ENCODE results near the gene TMCC2.

DNA sequence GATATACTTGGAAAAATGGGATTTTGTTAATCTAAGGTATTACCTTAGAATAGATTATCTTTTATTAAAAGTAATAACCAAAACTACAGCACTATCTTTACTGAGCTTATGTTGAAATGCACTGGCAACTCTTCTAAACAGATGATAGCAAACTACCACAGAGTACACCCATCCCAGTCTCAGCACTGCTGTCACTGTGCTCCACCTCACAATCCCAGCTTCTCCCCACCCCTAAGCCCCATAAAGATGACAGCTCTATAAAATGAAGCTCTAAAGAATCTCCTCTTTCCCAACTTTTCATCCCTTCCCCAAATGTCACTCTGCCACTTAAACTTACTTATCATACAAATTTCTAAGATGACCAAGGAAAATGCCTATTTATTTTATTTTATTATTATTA, 22.7 kb upstream of the TMCC2 start:
- TF ChIP-seq, protein P1, sequence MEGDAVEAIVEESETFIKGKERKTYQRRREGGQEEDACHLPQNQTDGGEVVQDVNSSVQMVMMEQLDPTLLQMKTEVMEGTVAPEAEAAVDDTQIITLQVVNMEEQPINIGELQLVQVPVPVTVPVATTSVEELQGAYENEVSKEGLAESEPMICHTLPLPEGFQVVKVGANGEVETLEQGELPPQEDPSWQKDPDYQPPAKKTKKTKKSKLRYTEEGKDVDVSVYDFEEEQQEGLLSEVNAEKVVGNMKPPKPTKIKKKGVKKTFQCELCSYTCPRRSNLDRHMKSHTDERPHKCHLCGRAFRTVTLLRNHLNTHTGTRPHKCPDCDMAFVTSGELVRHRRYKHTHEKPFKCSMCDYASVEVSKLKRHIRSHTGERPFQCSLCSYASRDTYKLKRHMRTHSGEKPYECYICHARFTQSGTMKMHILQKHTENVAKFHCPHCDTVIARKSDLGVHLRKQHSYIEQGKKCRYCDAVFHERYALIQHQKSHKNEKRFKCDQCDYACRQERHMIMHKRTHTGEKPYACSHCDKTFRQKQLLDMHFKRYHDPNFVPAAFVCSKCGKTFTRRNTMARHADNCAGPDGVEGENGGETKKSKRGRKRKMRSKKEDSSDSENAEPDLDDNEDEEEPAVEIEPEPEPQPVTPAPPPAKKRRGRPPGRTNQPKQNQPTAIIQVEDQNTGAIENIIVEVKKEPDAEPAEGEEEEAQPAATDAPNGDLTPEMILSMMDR (IDR thresholded peaks at IDR 0.05 in 2 of 3, conservative IDR thresholded peaks at IDR 0.05 in 1 of 3; ENCODE audit: borderline replicate concordance in 1 of 3, insufficient read depth in 1 of 3, low read depth in 2 of 3, low read length in 2 of 3), result no peak
- TF ChIP-seq, protein P2, sequence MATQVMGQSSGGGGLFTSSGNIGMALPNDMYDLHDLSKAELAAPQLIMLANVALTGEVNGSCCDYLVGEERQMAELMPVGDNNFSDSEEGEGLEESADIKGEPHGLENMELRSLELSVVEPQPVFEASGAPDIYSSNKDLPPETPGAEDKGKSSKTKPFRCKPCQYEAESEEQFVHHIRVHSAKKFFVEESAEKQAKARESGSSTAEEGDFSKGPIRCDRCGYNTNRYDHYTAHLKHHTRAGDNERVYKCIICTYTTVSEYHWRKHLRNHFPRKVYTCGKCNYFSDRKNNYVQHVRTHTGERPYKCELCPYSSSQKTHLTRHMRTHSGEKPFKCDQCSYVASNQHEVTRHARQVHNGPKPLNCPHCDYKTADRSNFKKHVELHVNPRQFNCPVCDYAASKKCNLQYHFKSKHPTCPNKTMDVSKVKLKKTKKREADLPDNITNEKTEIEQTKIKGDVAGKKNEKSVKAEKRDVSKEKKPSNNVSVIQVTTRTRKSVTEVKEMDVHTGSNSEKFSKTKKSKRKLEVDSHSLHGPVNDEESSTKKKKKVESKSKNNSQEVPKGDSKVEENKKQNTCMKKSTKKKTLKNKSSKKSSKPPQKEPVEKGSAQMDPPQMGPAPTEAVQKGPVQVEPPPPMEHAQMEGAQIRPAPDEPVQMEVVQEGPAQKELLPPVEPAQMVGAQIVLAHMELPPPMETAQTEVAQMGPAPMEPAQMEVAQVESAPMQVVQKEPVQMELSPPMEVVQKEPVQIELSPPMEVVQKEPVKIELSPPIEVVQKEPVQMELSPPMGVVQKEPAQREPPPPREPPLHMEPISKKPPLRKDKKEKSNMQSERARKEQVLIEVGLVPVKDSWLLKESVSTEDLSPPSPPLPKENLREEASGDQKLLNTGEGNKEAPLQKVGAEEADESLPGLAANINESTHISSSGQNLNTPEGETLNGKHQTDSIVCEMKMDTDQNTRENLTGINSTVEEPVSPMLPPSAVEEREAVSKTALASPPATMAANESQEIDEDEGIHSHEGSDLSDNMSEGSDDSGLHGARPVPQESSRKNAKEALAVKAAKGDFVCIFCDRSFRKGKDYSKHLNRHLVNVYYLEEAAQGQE (IDR thresholded peaks at IDR 0.05; ENCODE audit: low read depth), result no peak
- TF ChIP-seq POLR2AphosphoS5 (IDR thresholded peaks at IDR 0.05; ENCODE audit: low read depth, low read length) (no peak), RAD21 (IDR thresholded peaks at IDR 0.05; ENCODE audit: low read depth) (no peak), EZH2 (IDR thresholded peaks at IDR 0.05) (no peak), POLR2A (IDR thresholded peaks at IDR 0.05; ENCODE audit: borderline replicate concordance, extremely low read depth, insufficient read depth, insufficient read length) (no peak), SIN3A (IDR thresholded peaks at IDR 0.05; ENCODE audit: low read depth) (no peak), ELF1 (IDR thresholded peaks at IDR 0.05; ENCODE audit: borderline replicate concordance, low read depth) (no peak)
- TF ChIP-seq, protein P3, sequence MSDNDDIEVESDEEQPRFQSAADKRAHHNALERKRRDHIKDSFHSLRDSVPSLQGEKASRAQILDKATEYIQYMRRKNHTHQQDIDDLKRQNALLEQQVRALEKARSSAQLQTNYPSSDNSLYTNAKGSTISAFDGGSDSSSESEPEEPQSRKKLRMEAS (IDR thresholded peaks at IDR 0.05), result no peak
